Neuronal stem cell (in vitro differentiated cells): ENCODE measurements around the gene EIF3F.
A peak's percentile ranks its signal among the peaks of the same experiment; 100 is the strongest.
"Not testable (repeated sequence)": the region's sequence is repeated elsewhere in the genome, so short reads cannot be mapped to it uniquely, and the experiment has no call there.

Source experiments
- DNase-seq: peaks from one replicate; pipeline ENCODE4 v3.0.0-alpha.2; 2013; ENCODE audit warnings: low spot score
- H2AFZ ChIP-seq: one replicate; pipeline ENCODE4 v1.6.1; 2013; ENCODE audit warnings: mild to moderate bottlenecking, low read length, inconsistent platforms
- H2AK5ac ChIP-seq: 2 replicates; pipeline ENCODE4 v1.6.1; 2013; ENCODE audit warnings: low read depth, mild to moderate bottlenecking, inconsistent platforms, low read length, moderate library complexity, mixed read lengths
- H2BK120ac ChIP-seq: 2 replicates; pipeline ENCODE4 v1.6.1; 2013; ENCODE audit warnings: low read depth, mild to moderate bottlenecking, inconsistent platforms, low read length, moderate library complexity, mixed read lengths
- H2BK12ac ChIP-seq: one replicate; pipeline ENCODE4 v1.6.1; 2013; ENCODE audit warnings: low read length, inconsistent platforms
- H2BK15ac ChIP-seq: 2 replicates; pipeline ENCODE4 v1.6.1; 2013; ENCODE audit warnings: mild to moderate bottlenecking, low read length, inconsistent platforms, mixed read lengths
- H2BK5ac ChIP-seq: one replicate; pipeline ENCODE4 v1.6.1; 2013; ENCODE audit warnings: inconsistent platforms, mild to moderate bottlenecking, low read length, moderate library complexity
- H3K14ac ChIP-seq: one replicate; pipeline ENCODE4 v1.6.1; 2013; ENCODE audit warnings: low read length, inconsistent platforms
- H3K18ac ChIP-seq: 2 replicates; pipeline ENCODE4 v1.6.1; 2013; ENCODE audit warnings: low read length, inconsistent platforms
- H3K23ac ChIP-seq: 2 replicates; pipeline ENCODE4 v1.6.1; 2013; ENCODE audit warnings: low read depth, mild to moderate bottlenecking, mixed read lengths, low read length, inconsistent platforms; ENCODE audit not compliant: poor library complexity
- H3K27ac ChIP-seq: replicated peaks from 3 replicates; pipeline ENCODE4 v1.5.1; 2013; ENCODE audit warnings: low read length, inconsistent platforms
- H3K27me3 ChIP-seq, 3 experiments: 2 replicates each; pipeline ENCODE4 v1.6.1; 2013; ENCODE audit warnings: low read length in 3 of 3, mild to moderate bottlenecking in 2 of 3, inconsistent platforms in 1 of 3, low read depth in 1 of 3, mixed read lengths in 1 of 3, moderate library complexity in 1 of 3; ENCODE audit not compliant: control insufficient read depth in 3 of 3, insufficient read depth in 3 of 3
- H3K36me3 ChIP-seq, 2 donors: replicated peaks in 1 of 2; 2 replicates each; pipeline ENCODE4 v1.6.1; 2013; ENCODE audit warnings: low read length in 2 of 2; ENCODE audit not compliant: control insufficient read depth in 2 of 2, insufficient read depth in 2 of 2
- H3K4ac ChIP-seq: 2 replicates; pipeline ENCODE4 v1.6.1; 2013; ENCODE audit warnings: inconsistent platforms, mild to moderate bottlenecking, low read length, moderate library complexity
- H3K4me1 ChIP-seq, 2 donors: 1 replicate in 1 of 2; 2 replicates in 1 of 2; pipeline ENCODE4 v1.6.1; 2013; ENCODE audit warnings: low read length in 2 of 2, low read depth in 1 of 2; ENCODE audit not compliant: control insufficient read depth in 2 of 2, insufficient read depth in 1 of 2
- H3K4me2 ChIP-seq: one replicate; pipeline ENCODE4 v1.6.1; 2013; ENCODE audit warnings: mild to moderate bottlenecking, low read length, inconsistent platforms; ENCODE audit not compliant: insufficient read depth, poor library complexity, severe bottlenecking
- H3K4me3 ChIP-seq, 2 donors: 2 replicates each; pipeline ENCODE4 v1.5.1; 2013; ENCODE audit warnings: low read length in 2 of 2, mild to moderate bottlenecking in 2 of 2, inconsistent platforms in 1 of 2, moderate library complexity in 1 of 2
- H3K79me1 ChIP-seq: one replicate; pipeline ENCODE4 v1.6.1; 2013; ENCODE audit warnings: low read depth, mild to moderate bottlenecking, inconsistent platforms, low read length, moderate library complexity
- H3K9ac ChIP-seq: one replicate; pipeline ENCODE4 v1.6.1; 2013; ENCODE audit warnings: mild to moderate bottlenecking, low read depth, low read length, inconsistent platforms; ENCODE audit not compliant: poor library complexity
- H3K9me3 ChIP-seq, 2 donors: replicated peaks in 1 of 2; 2 replicates each; pipeline versions ENCODE3 to v1.6.1; 2013; ENCODE audit warnings: low read length in 2 of 2, mild to moderate bottlenecking in 2 of 2, inconsistent platforms in 1 of 2, low read depth in 1 of 2, mixed read lengths in 1 of 2, moderate library complexity in 1 of 2; ENCODE audit not compliant: control insufficient read depth in 2 of 2, insufficient read depth in 1 of 2
- H4K8ac ChIP-seq: one replicate; pipeline ENCODE4 v1.6.1; 2013; ENCODE audit warnings: low read depth, mild to moderate bottlenecking, inconsistent platforms, low read length, moderate library complexity
- H4K91ac ChIP-seq: one replicate; pipeline ENCODE4 v1.6.1; 2013; ENCODE audit warnings: low read length, low read depth, mild to moderate bottlenecking, inconsistent platforms; ENCODE audit not compliant: poor library complexity
- WGBS, 2 donors: extraction: QIAGEN DNeasy Blood & Tissue Kit; methylation state at CpG; one replicate each; pipeline ENCODE4 v1.1.7; 2013; ENCODE audit warnings: missing lambda C conversion rate in 2 of 2, mixed read lengths in 1 of 2; ENCODE audit not compliant: insufficient read length in 2 of 2, insufficient replicate concordance in 1 of 2; ENCODE audit errors: extremely low coverage in 2 of 2; 5-methylcytosine and 5-hydroxymethylcytosine counted together

The EIF3F gene

GRCh38 chr11:7987560-7987883 lies 385 bp downstream of the EIF3F start:
- not testable (repeated sequence) for H3K79me1 ChIP-seq, H2BK5ac ChIP-seq, H3K18ac ChIP-seq, H2BK12ac ChIP-seq, H3K27ac ChIP-seq, H2BK15ac ChIP-seq, H3K27me3 ChIP-seq, H3K9me3 ChIP-seq, H4K8ac ChIP-seq, DNase-seq, H2BK120ac ChIP-seq, H3K4ac ChIP-seq, H3K14ac ChIP-seq, H2AK5ac ChIP-seq, H4K91ac ChIP-seq, H3K23ac ChIP-seq
- peaks cover 10 to 39% of the 10 kb centered on the region in 2 donors for H3K36me3 ChIP-seq
- WGBS, 2 donors = no CpG with 5 or more reads among the region's 13 CpGs
- H3K4me2 ChIP-seq = peak overlapping the region; percentile 51
- H2AFZ ChIP-seq = peak overlapping the region; percentile 84
- H3K4me1 ChIP-seq = peaks cover 3 to 13% of the 10 kb centered on the region in 2 donors
- peak overlapping the region; percentile 90 to 93 for H3K4me3 ChIP-seq
- H3K9ac ChIP-seq = peak overlapping the region; percentile 67

- no peak overlapping the region for H2BK12ac ChIP-seq
- no peak overlapping the region for H3K23ac ChIP-seq
- no peak overlapping the region for H3K18ac ChIP-seq
- H2AFZ ChIP-seq = no peak overlapping the region
- peaks cover 0 to 2% of the 10 kb centered on the region in 2 donors for H3K9me3 ChIP-seq
- H2BK15ac ChIP-seq = no peak overlapping the region
- no peak overlapping the region for H3K9ac ChIP-seq
- H2AK5ac ChIP-seq = no peak overlapping the region
- no peaks in the 10 kb centered on the region for H3K79me1 ChIP-seq
- H3K36me3 ChIP-seq = peaks cover 45 to 95% of the 10 kb centered on the region in 2 donors
- H3K4ac ChIP-seq = no peak overlapping the region
- no peak overlapping the region for H2BK5ac ChIP-seq
- no peak for DNase-seq
- H3K4me2 ChIP-seq = no peak overlapping the region
- H3K4me1 ChIP-seq = no peaks in the 10 kb centered on the region
- no peak overlapping the region for H3K4me3 ChIP-seq
- no peak overlapping the region for H4K8ac ChIP-seq
- no peak overlapping the region for H3K14ac ChIP-seq
- WGBS, 2 donors = no CpG with 5 or more reads among the region's 6 CpGs
- no peak overlapping the region for H4K91ac ChIP-seq
- no peak overlapping the region for H3K27ac ChIP-seq
- no peak overlapping the region for H2BK120ac ChIP-seq
- no peaks in the 10 kb centered on the region for H3K27me3 ChIP-seq
Measured at GRCh38 chr11:7994581-7995278, 7.6 kb downstream of the EIF3F start.

GRCh38 chr11:7999795-8000194 lies 12.7 kb downstream of the EIF3F start:
- H4K91ac ChIP-seq = no peak overlapping the region
- no peak overlapping the region for H3K23ac ChIP-seq
- no CpG with 5 or more reads among the region's 10 CpGs for WGBS, 2 donors
- DNase-seq = no peak
- H3K4me2 ChIP-seq = no peak overlapping the region
- H3K4ac ChIP-seq = no peak overlapping the region
- no peak overlapping the region for H2BK5ac ChIP-seq
- H3K18ac ChIP-seq = no peak overlapping the region
- no peak overlapping the region for H3K4me3 ChIP-seq
- no peaks in the 10 kb centered on the region for H3K9me3 ChIP-seq
- H3K9ac ChIP-seq = no peak overlapping the region
- H2AFZ ChIP-seq = no peak overlapping the region
- H2BK15ac ChIP-seq = no peak overlapping the region
- H3K4me1 ChIP-seq = no peaks in the 10 kb centered on the region
- H2BK12ac ChIP-seq = no peak overlapping the region
- H2AK5ac ChIP-seq = no peak overlapping the region
- H3K14ac ChIP-seq = no peak overlapping the region
- peaks cover 19 to 58% of the 10 kb centered on the region in 2 donors for H3K36me3 ChIP-seq
- H3K27me3 ChIP-seq = no peaks in the 10 kb centered on the region
- no peak overlapping the region for H2BK120ac ChIP-seq
- no peak overlapping the region for H3K27ac ChIP-seq
- H3K79me1 ChIP-seq = no peaks in the 10 kb centered on the region
- H4K8ac ChIP-seq = no peak overlapping the region

DNA sequence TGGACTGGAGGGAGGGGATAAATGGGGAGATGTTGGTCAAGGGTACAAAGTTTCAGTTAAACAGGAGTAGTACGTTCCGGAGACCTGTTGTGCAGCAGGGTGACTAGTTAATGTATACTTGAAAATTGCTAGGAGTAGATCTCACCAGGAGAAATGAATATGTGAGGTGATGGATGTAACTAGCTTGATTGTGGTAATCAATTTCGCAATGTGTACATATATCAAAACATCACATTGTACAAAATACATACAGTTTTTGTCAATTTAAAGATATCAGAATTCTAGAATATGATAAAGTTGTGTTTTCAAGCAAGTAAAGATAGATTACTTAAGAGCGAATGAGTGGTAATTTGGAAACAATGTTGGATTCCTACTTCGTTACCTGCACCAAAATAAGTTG lies 13.3 kb downstream of the EIF3F start:
- Histone ChIP-seq H3K18ac (no peak overlapping the region), H3K27me3 (no peaks in the 10 kb centered on the region), H3K9ac (no peak overlapping the region), H4K91ac (no peak overlapping the region), H3K4me3 (no peak overlapping the region), H3K27ac (no peak overlapping the region), H3K36me3 (peaks cover 13 to 52% of the 10 kb centered on the region in 2 donors), H2BK120ac (no peak overlapping the region), H3K79me1 (no peaks in the 10 kb centered on the region), H3K9me3 (no peaks in the 10 kb centered on the region), H2BK15ac (no peak overlapping the region), H2BK5ac (no peak overlapping the region), H3K14ac (no peak overlapping the region), H2AFZ (no peak overlapping the region), H3K4me1 (no peaks in the 10 kb centered on the region), H3K23ac (no peak overlapping the region), H3K4ac (no peak overlapping the region), H2BK12ac (no peak overlapping the region), H2AK5ac (no peak overlapping the region), H4K8ac (no peak overlapping the region), H3K4me2 (no peak overlapping the region)
- no peak for DNase-seq
- WGBS, 2 donors = no CpG with 5 or more reads among the region's 5 CpGs
